H9 (cell line): Measurements from ENCODE around the gene PARD6G. TPM values are rescaled to one million over a fixed set of nuclear protein-coding genes. Genes with fewer than 3 reads are reported as not detected.

Experiments used
- DNase-seq: peaks from one replicate; pipeline ENCODE4 v3.0.0-alpha.2; 2017
- H2AFZ ChIP-seq: one replicate; pipeline ENCODE4 v1.6.1; 2013; ENCODE audit warnings: mild to moderate bottlenecking, low read length, control low read depth, moderate library complexity
- H2AK5ac ChIP-seq: 2 replicates; pipeline ENCODE4 v1.6.1; 2013; ENCODE audit warnings: low read length, control low read depth, mixed read lengths; ENCODE audit not compliant: insufficient read length
- H2BK120ac ChIP-seq: one replicate; pipeline ENCODE4 v1.6.1; 2013; ENCODE audit warnings: low read depth, mild to moderate bottlenecking, low read length, control low read depth, inconsistent platforms; ENCODE audit not compliant: poor library complexity, severe bottlenecking
- H2BK12ac ChIP-seq: 2 replicates; pipeline ENCODE4 v1.6.1; 2013; ENCODE audit warnings: low read length, control low read depth, mixed read lengths, low read depth; ENCODE audit not compliant: insufficient read length
- H2BK15ac ChIP-seq: 2 replicates; pipeline ENCODE4 v1.6.1; 2013; ENCODE audit warnings: low read depth, low read length, control low read depth
- H2BK20ac ChIP-seq: one replicate; pipeline ENCODE4 v1.6.1; 2013; ENCODE audit warnings: low read depth, mild to moderate bottlenecking, low read length, control low read depth, inconsistent platforms; ENCODE audit not compliant: poor library complexity, severe bottlenecking
- H2BK5ac ChIP-seq: 2 replicates; pipeline ENCODE4 v1.6.1; 2013; ENCODE audit warnings: low read length, control low read depth, mixed read lengths; ENCODE audit not compliant: insufficient read length
- H3K14ac ChIP-seq: 2 replicates; pipeline ENCODE4 v1.6.1; 2013; ENCODE audit warnings: low read length, control low read depth; ENCODE audit not compliant: insufficient read depth
- H3K18ac ChIP-seq: 2 replicates; pipeline ENCODE4 v1.6.1; 2013; ENCODE audit warnings: low read depth, mild to moderate bottlenecking, mixed read lengths, low read length, control low read depth; ENCODE audit not compliant: insufficient read length
- H3K23ac ChIP-seq: 2 replicates; pipeline ENCODE4 v1.6.1; 2013; ENCODE audit warnings: low read length, control low read depth, mixed read lengths, low read depth; ENCODE audit not compliant: insufficient read length
- H3K23me2 ChIP-seq: 2 replicates; pipeline ENCODE4 v1.6.1; 2013; ENCODE audit warnings: low read depth, mild to moderate bottlenecking, mixed read lengths, low read length, control low read depth; ENCODE audit not compliant: insufficient read length, poor library complexity, severe bottlenecking
- H3K27ac ChIP-seq: 2 replicates; pipeline ENCODE4 v1.5.1; 2013; ENCODE audit warnings: low read length, control low read depth, mixed read lengths, low read depth; ENCODE audit not compliant: insufficient read length
- H3K27me3 ChIP-seq: 2 replicates; pipeline ENCODE4 v1.6.1; 2013; ENCODE audit warnings: low read length, control low read depth, inconsistent platforms; ENCODE audit not compliant: insufficient read depth
- H3K4ac ChIP-seq: 2 replicates; pipeline ENCODE4 v1.6.1; 2013; ENCODE audit warnings: low read depth, mild to moderate bottlenecking, control low read depth, inconsistent platforms, low read length, moderate library complexity
- H3K4me1 ChIP-seq: 2 replicates; pipeline ENCODE4 v1.6.1; 2013; ENCODE audit warnings: low read length, control low read depth, inconsistent platforms; ENCODE audit not compliant: insufficient read depth
- H3K4me2 ChIP-seq: 2 replicates; pipeline ENCODE4 v1.6.1; 2013; ENCODE audit warnings: low read length, control low read depth, mixed read lengths; ENCODE audit not compliant: insufficient read length, insufficient read depth
- H3K56ac ChIP-seq: 2 replicates; pipeline ENCODE4 v1.6.1; 2013; ENCODE audit warnings: low read depth, mild to moderate bottlenecking, mixed read lengths, low read length, control low read depth; ENCODE audit not compliant: insufficient read length
- H3K79me1 ChIP-seq: 2 replicates; pipeline ENCODE4 v1.6.1; 2013; ENCODE audit warnings: low read depth, mild to moderate bottlenecking, moderate library complexity, low read length, control low read depth, inconsistent platforms; ENCODE audit not compliant: insufficient read depth, poor library complexity, severe bottlenecking
- H3K79me2 ChIP-seq: 2 replicates; pipeline ENCODE4 v1.6.1; 2013; ENCODE audit warnings: low read length, control low read depth, inconsistent platforms; ENCODE audit not compliant: insufficient read depth
- H3K9ac ChIP-seq: 2 replicates; pipeline ENCODE4 v1.6.1; 2013; ENCODE audit warnings: low read length, control low read depth, mixed read lengths; ENCODE audit not compliant: insufficient read length; ENCODE audit errors: extremely low read depth
- H3K9me3 ChIP-seq: one replicate; pipeline ENCODE4 v1.6.1; 2013; ENCODE audit warnings: low read depth, low read length, inconsistent platforms; ENCODE audit not compliant: control insufficient read depth
- H3T11ph ChIP-seq: one replicate; pipeline ENCODE4 v1.6.1; 2013; ENCODE audit warnings: mild to moderate bottlenecking, low read length, control low read depth, inconsistent platforms
- H4K20me1 ChIP-seq: one replicate; pipeline ENCODE4 v1.6.1; 2013; ENCODE audit not compliant: control insufficient read depth, insufficient read length, insufficient read depth
- H4K5ac ChIP-seq: 2 replicates; pipeline ENCODE4 v1.6.1; 2013; ENCODE audit warnings: low read depth, mild to moderate bottlenecking, mixed read lengths, low read length, control low read depth; ENCODE audit not compliant: insufficient read length
- H4K8ac ChIP-seq: replicated peaks from 2 replicates; pipeline ENCODE4 v1.6.1; 2013; ENCODE audit warnings: low read length, control low read depth, mixed read lengths, low read depth; ENCODE audit not compliant: insufficient read length
- H4K91ac ChIP-seq: 2 replicates; pipeline ENCODE4 v1.6.1; 2013; ENCODE audit warnings: low read depth, mild to moderate bottlenecking, moderate library complexity, mixed read lengths, low read length, control low read depth; ENCODE audit not compliant: insufficient read length
- H3K27ac Mint-ChIP-seq, 3 experiments: 2 replicates in 2 of 3; 3 replicates in 1 of 3; pipeline ENCODE4 v1.8.0; 2020 to 2021; ENCODE audit warnings: mixed read lengths in 3 of 3, mild to moderate bottlenecking in 1 of 3, moderate library complexity in 1 of 3
- H3K27me3 Mint-ChIP-seq: 2 replicates; pipeline ENCODE4 v1.8.0; 2021; ENCODE audit warnings: low read depth, mild to moderate bottlenecking, moderate library complexity, mixed read lengths
- H3K36me3 Mint-ChIP-seq, 3 experiments: 2 replicates in 2 of 3; 3 replicates in 1 of 3; pipeline ENCODE4 v1.8.0; 2020 to 2021; ENCODE audit warnings: low read depth in 3 of 3, mixed read lengths in 3 of 3; ENCODE audit not compliant: insufficient read depth in 1 of 3
- H3K4me1 Mint-ChIP-seq, 2 experiments: 2 replicates each; pipeline ENCODE4 v1.8.0; 2020; ENCODE audit warnings: mixed read lengths in 2 of 2
- H3K4me3 Mint-ChIP-seq, 2 experiments: 2 replicates in 1 of 2; 3 replicates in 1 of 2; pipeline ENCODE4 v1.8.0; 2020 to 2021; ENCODE audit warnings: mild to moderate bottlenecking in 2 of 2, mixed read lengths in 2 of 2, moderate library complexity in 1 of 2
- H3K9me3 Mint-ChIP-seq, 2 experiments: 2 replicates in 1 of 2; 3 replicates in 1 of 2; pipeline ENCODE4 v1.8.0; 2020; ENCODE audit warnings: mild to moderate bottlenecking in 2 of 2, mixed read lengths in 2 of 2, moderate library complexity in 1 of 2
- CTCF ChIP-seq: fragments of 200-600 bp; sonication (generic); conservative IDR thresholded peaks from 3 replicates; pipeline ENCODE4 v1.8.0; 2021; ENCODE audit warnings: antibody characterized with exemption, mild to moderate bottlenecking
- WGBS: extraction: QIAGEN DNeasy Blood & Tissue Kit; methylation state at CpG from one replicate; pipeline ENCODE4 v1.1.7; 2013; ENCODE audit warnings: missing lambda C conversion rate, low lambda C conversion rate, mixed read lengths; ENCODE audit not compliant: insufficient read length; ENCODE audit errors: extremely low coverage; 5-methylcytosine and 5-hydroxymethylcytosine counted together
- total RNA-seq: library from RNA; stranded (reverse); gene quantifications from 2 replicates; pipeline ENCODE4 v1.2.1, GENCODE V29; 2021

The PARD6G gene
- total RNA-seq, 1 experiment from 2014 or later, result 11.2 TPM

GRCh38 chr18:80167331-80167730 lies 80.0 kb downstream of the PARD6G start:
- no peak overlapping the region for H3K18ac ChIP-seq
- no peak overlapping the region for H3K27ac ChIP-seq
- no peaks in the 10 kb centered on the region for H3K9me3 ChIP-seq
- H3K23ac ChIP-seq, result no peak overlapping the region
- no peaks in the 10 kb centered on the region for H3K79me1 ChIP-seq
- H2AFZ ChIP-seq, result no peak overlapping the region
- H3K4ac ChIP-seq, result no peak overlapping the region; the same call in 1 of the 2 replicates
- no peak overlapping the region for H3K14ac ChIP-seq
- peaks cover 23 to 31% (median 25%) of the 10 kb centered on the region in 3 experiments for H3K36me3 Mint-ChIP-seq
- H3K56ac ChIP-seq, result no peak overlapping the region
- H2BK5ac ChIP-seq, result no peak overlapping the region
- H2AK5ac ChIP-seq, result no peak overlapping the region
- H3K27me3 ChIP-seq, result no peaks in the 10 kb centered on the region
- H3K4me1 ChIP-seq, result no peaks in the 10 kb centered on the region
- WGBS, result no CpG with 5 or more reads among the region's 9 CpGs
- H3K27me3 Mint-ChIP-seq, result peaks cover 13% of the 10 kb centered on the region
- H3K9me3 Mint-ChIP-seq, result peaks cover 22 to 31% of the 10 kb centered on the region in 2 experiments
- no peak overlapping the region for H4K8ac ChIP-seq
- no peak overlapping the region for H2BK12ac ChIP-seq
- H4K91ac ChIP-seq, result no peak overlapping the region
- peaks cover 3 to 5% of the 10 kb centered on the region in 2 experiments; a peak in 3 of 4 replicates for H3K4me1 Mint-ChIP-seq
- no peaks in the 10 kb centered on the region for H4K20me1 ChIP-seq
- DNase-seq, result no peak
- no peaks in the 10 kb centered on the region for H3K23me2 ChIP-seq
- no peak overlapping the region for H3K4me3 Mint-ChIP-seq
- H4K5ac ChIP-seq, result no peak overlapping the region
- TF ChIP-seq CTCF, result no peak
- no peak overlapping the region for H2BK15ac ChIP-seq
- H2BK120ac ChIP-seq, result no peak overlapping the region
- H3K9ac ChIP-seq, result no peak overlapping the region
- no peak overlapping the region for H3K27ac Mint-ChIP-seq
- H2BK20ac ChIP-seq, result no peak overlapping the region
- H3K79me2 ChIP-seq, result no peaks in the 10 kb centered on the region
- H3K4me2 ChIP-seq, result no peak overlapping the region
- no peak overlapping the region for H3T11ph ChIP-seq
